Erythroblast (primary cell): ENCODE results near the gene LMO3.

ENCODE experiments used
- DNase-seq, 2 experiments: peaks; one replicate each; lab custom pipeline; 2025; lab: John Stamatoyannopoulos, UW
- GATA1 ChIP-seq: IDR thresholded peaks from 2 replicates; pipeline ENCODE4 v1.6.1; 2011; ENCODE audit warnings: low read depth, mild to moderate bottlenecking, control low read depth, low read length, moderate library complexity
- POLR2A ChIP-seq: IDR thresholded peaks from 2 replicates; pipeline ENCODE4 v1.6.1; 2011; ENCODE audit warnings: mild to moderate bottlenecking, low read length

Gene LMO3

GRCh38 chr12:16586350-16587109 lies 19.4 kb downstream of the LMO3 start:
- TF ChIP-seq GATA1 (no peak), POLR2A (no peak)
- no peak for DNase-seq

- DNase-seq = no peak
- no peak for TF ChIP-seq GATA1
Observed at GRCh38 chr12:16585781-16586180, 20.2 kb downstream of the LMO3 start.

- DNase-seq = no peak
- TF ChIP-seq GATA1 (no peak), POLR2A (no peak)
Observed at GRCh38 chr12:16583969-16584745, 21.8 kb downstream of the LMO3 start.

GRCh38 chr12:16581416-16581815 lies 24.5 kb downstream of the LMO3 start:
- TF ChIP-seq GATA1 = no peak
- no peak for TF ChIP-seq POLR2A

GRCh38 chr12:16579041-16579440 lies 26.9 kb downstream of the LMO3 start:
- DNase-seq = no peak
- TF ChIP-seq GATA1 = no peak
- TF ChIP-seq POLR2A = no peak

More at GRCh38 chr12:16581416-16581815, 24.5 kb downstream of the LMO3 start:
- DNase-seq = no peak

- DNase-seq = no peak
- TF ChIP-seq POLR2A (no peak), GATA1 (no peak)
Observed at GRCh38 chr12:16573398-16574077, 32.4 kb downstream of the LMO3 start.

- no peak for DNase-seq
- TF ChIP-seq POLR2A = no peak
- TF ChIP-seq GATA1 = no peak
Observed at GRCh38 chr12:16568873-16569272, 37.1 kb downstream of the LMO3 start.

GRCh38 chr12:16564675-16565074 lies 41.3 kb downstream of the LMO3 start:
- no peak for DNase-seq
- TF ChIP-seq GATA1 (no peak), POLR2A (no peak)

- DNase-seq = no peak
- TF ChIP-seq GATA1 (no peak), POLR2A (no peak)
Observed at GRCh38 chr12:16563504-16563903, 42.5 kb downstream of the LMO3 start.

- TF ChIP-seq GATA1 (no peak), POLR2A (no peak)
- no peak for DNase-seq
Observed at GRCh38 chr12:16562921-16563320, 43.0 kb downstream of the LMO3 start.

- TF ChIP-seq POLR2A = no peak
- TF ChIP-seq GATA1 = no peak
- DNase-seq = no peak
Observed at GRCh38 chr12:16562435-16562834, 43.5 kb downstream of the LMO3 start.

GRCh38 chr12:16560273-16560672 lies 45.7 kb downstream of the LMO3 start:
- TF ChIP-seq POLR2A (no peak), GATA1 (no peak)
- DNase-seq = no peak

GRCh38 chr12:16555630-16556029 lies 50.3 kb downstream of the LMO3 start:
- no peak for DNase-seq
- TF ChIP-seq GATA1 = no peak
- TF ChIP-seq POLR2A = no peak

GRCh38 chr12:16553457-16553856 lies 52.5 kb downstream of the LMO3 start:
- no peak for DNase-seq
- TF ChIP-seq GATA1 = no peak
- TF ChIP-seq POLR2A = no peak
